HepG2 (cell line): ENCODE measurements around the gene NEURL1. TPM values are rescaled to one million over a fixed set of nuclear protein-coding genes. Genes with fewer than 3 reads are reported as not detected.

Experiments used
- AGO2 ChIP-seq: fragments of 200-400 bp; formaldehyde crosslinking; optimal IDR thresholded peaks from 2 replicates; pipeline ENCODE3; 2017; ENCODE audit warnings: mild to moderate bottlenecking, low read depth, low read length, moderate library complexity
- CTCF ChIP-seq: sonication (generic); formaldehyde crosslinking; IDR thresholded peaks from 2 replicates; pipeline ENCODE4 v1.5.0; 2020; ENCODE audit warnings: mild to moderate bottlenecking, missing genetic modification reagents, moderate library complexity
- HOXA7 ChIP-seq: sonication (generic); formaldehyde crosslinking; IDR thresholded peaks from 2 replicates; pipeline ENCODE4 v1.8.1; 2022; ENCODE audit warnings: mild to moderate bottlenecking, missing genetic modification reagents, moderate library complexity
- KDM2A ChIP-seq: sonication (generic); formaldehyde crosslinking; IDR thresholded peaks from 2 replicates; pipeline ENCODE4 v1.4.0; 2020; ENCODE audit warnings: low read depth, missing genetic modification reagents, borderline replicate concordance
- KLF12 ChIP-seq: sonication (generic); formaldehyde crosslinking; IDR thresholded peaks from 2 replicates; pipeline ENCODE4 v1.4.0; 2020; ENCODE audit warnings: missing genetic modification reagents, borderline replicate concordance
- MED13 ChIP-seq: sonication (generic); formaldehyde crosslinking; IDR thresholded peaks from 2 replicates; pipeline ENCODE4 v1.5.0; 2020; ENCODE audit warnings: missing genetic modification reagents
- MYC ChIP-seq: sonication (generic); formaldehyde crosslinking; IDR thresholded peaks from 2 replicates; pipeline ENCODE4 v1.9.0; 2021; ENCODE audit warnings: missing genetic modification reagents, borderline replicate concordance
- PAF1 ChIP-seq: IDR thresholded peaks from 2 replicates; pipeline ENCODE4 v1.6.1; 2016; ENCODE audit warnings: missing genetic modification reagents, missing compliant biosample characterization
- POLR2A ChIP-seq, 2 experiments: IDR thresholded peaks; 2 replicates each; pipeline ENCODE4 v1.6.1; 2011; ENCODE audit warnings: low read depth in 2 of 2, low read length in 2 of 2, mild to moderate bottlenecking in 1 of 2, moderate library complexity in 1 of 2; ENCODE audit not compliant: insufficient read depth in 1 of 2
- RXRA ChIP-seq: sonication (generic); formaldehyde crosslinking; IDR thresholded peaks from 2 replicates; pipeline ENCODE4 v1.5.1; 2020; ENCODE audit warnings: missing genetic modification reagents
- RXRB ChIP-seq: IDR thresholded peaks from 2 replicates; pipeline ENCODE4 v1.6.1; 2016; ENCODE audit warnings: borderline replicate concordance, missing genetic modification reagents, missing compliant biosample characterization
- SAFB2 ChIP-seq: sonication (generic); formaldehyde crosslinking; IDR thresholded peaks from 2 replicates; pipeline ENCODE4 v1.5.1; 2020; ENCODE audit warnings: missing genetic modification reagents, low read depth, mild to moderate bottlenecking, borderline replicate concordance
- SMAD3 ChIP-seq: sonication (generic); formaldehyde crosslinking; IDR thresholded peaks from 2 replicates; pipeline ENCODE4 v1.4.0; 2020; ENCODE audit warnings: missing genetic modification reagents
- SMC3 ChIP-seq: IDR thresholded peaks from 2 replicates; pipeline ENCODE4 v1.6.1; 2011; ENCODE audit warnings: low read length, improper control_type of control experiment
- THRA ChIP-seq: sonication (generic); formaldehyde crosslinking; IDR thresholded peaks from 2 replicates; pipeline ENCODE4 v1.4.0; 2020; ENCODE audit warnings: missing genetic modification reagents, borderline replicate concordance
- XRCC5 ChIP-seq: fragments of 200-400 bp; formaldehyde crosslinking; optimal IDR thresholded peaks from 2 replicates; pipeline ENCODE3; 2017; ENCODE audit warnings: mild to moderate bottlenecking, low read length
- ZBTB4 ChIP-seq: sonication (generic); formaldehyde crosslinking; IDR thresholded peaks from 2 replicates; pipeline ENCODE4 v1.4.0; 2020; ENCODE audit warnings: missing genetic modification reagents, mild to moderate bottlenecking, borderline replicate concordance
- ZFP41 ChIP-seq: sonication (generic); formaldehyde crosslinking; IDR thresholded peaks from 2 replicates; pipeline ENCODE4 v1.4.0; 2020; ENCODE audit warnings: mild to moderate bottlenecking, missing genetic modification reagents, borderline replicate concordance
- ZFP91 ChIP-seq: sonication (generic); formaldehyde crosslinking; IDR thresholded peaks from 2 replicates; pipeline ENCODE4 v1.9.0; 2022; ENCODE audit warnings: missing genetic modification reagents, mild to moderate bottlenecking, borderline replicate concordance
- ZNF839 ChIP-seq: sonication (generic); formaldehyde crosslinking; IDR thresholded peaks from 2 replicates; pipeline ENCODE4 v1.4.0; 2020; ENCODE audit warnings: missing genetic modification reagents, mild to moderate bottlenecking, borderline replicate concordance
- polyA plus RNA-seq, 8 experiments: library from polyadenylated mRNA; depleted of rRNA in 3 of 8; stranded (reverse) in 7 of 8; unstranded in 1 of 8; fragments of >200 nt; fragmentation: Illumina TruSeq in 4 of 8; extraction: Trizol in 4 of 8; gene quantifications; 2 replicates each; pipeline versions ENCODE4 v1.2.1 to v1.2.3, GENCODE V29; 2011 to 2016; ENCODE audit warnings: low read depth in 4 of 8, missing spikeins in 1 of 8, mixed read lengths in 1 of 8; ENCODE audit not compliant: insufficient read depth in 1 of 8
- total RNA-seq, 5 experiments: library from RNA; depleted of rRNA; stranded (reverse); fragments of >200 nt; fragmentation: Illumina TruSeq; extraction: Trizol; gene quantifications; 2 replicates each; pipeline ENCODE4 v1.2.3, GENCODE V29; 2016; ENCODE audit warnings: low read depth in 1 of 5

The NEURL1 gene
- total and polyA plus RNA-seq, 2 of the 13 experiments (the other 11 are each of a cell fraction or from before 2014, with no cell fraction given): not detected

- no peak for TF ChIP-seq ZFP41 (CRISPR knock-in tag)
- peak; percentile 26; the same call in 1 of the 2 replicates for TF ChIP-seq ZFP91 (CRISPR knock-in tag)
- TF ChIP-seq RXRB (CRISPR knock-in tag): 0 out of 2 replicates have a peak, but pooled peaks have one; percentile 29
- TF ChIP-seq KDM2A (CRISPR knock-in tag): peak; percentile 56; the same call in 1 of the 2 replicates
- no peak for TF ChIP-seq MED13 (CRISPR knock-in tag)
- no peak for TF ChIP-seq ZBTB4
- TF ChIP-seq THRA (CRISPR knock-in tag): peak; percentile 64; the same call in 1 of the 2 replicates
- TF ChIP-seq HOXA7 (CRISPR knock-in tag): no peak
- TF ChIP-seq KLF12: no peak
- 0 out of 2 replicates have a peak, but pooled peaks have one; percentile 11 for TF ChIP-seq RXRA (CRISPR knock-in tag)
- TF ChIP-seq POLR2A (IDR thresholded peaks at IDR 0.05; ENCODE audit: insufficient read depth in 1 of 2, low read depth in 2 of 2, low read length in 2 of 2): 0 out of 4 replicates have a peak, but pooled peaks of 1 of the 2 experiments have one; percentile 18
- TF ChIP-seq ZNF839: no peak
- TF ChIP-seq SAFB2: 0 out of 2 replicates have a peak, but pooled peaks have one; percentile 61
- peak; percentile 56 for TF ChIP-seq XRCC5
- peak; percentile 88 for TF ChIP-seq CTCF (CRISPR knock-in tag)
- 0 out of 2 replicates have a peak, but pooled peaks have one; percentile 4 for TF ChIP-seq MYC (CRISPR knock-in tag)
- peak; percentile 38; the same call in 1 of the 2 replicates for TF ChIP-seq PAF1 (CRISPR knock-in tag)
- TF ChIP-seq SMAD3 (CRISPR knock-in tag): no peak
- TF ChIP-seq AGO2: peak; percentile 54
- peak; percentile 16; the same call in 1 of the 2 replicates for TF ChIP-seq SMC3
Observed at GRCh38 chr10:103592186-103593021, 98.9 kb downstream of the NEURL1 start (continued).
